Astrocyte (in vitro differentiated cells and primary cell): ENCODE results near the gene PLPP3.

ENCODE experiments used
- CTCF ChIP-seq: IDR thresholded peaks from 2 replicates; pipeline ENCODE4 v1.5.1; 2011; ENCODE audit warnings: low read depth, mild to moderate bottlenecking, inconsistent platforms, low read length, moderate library complexity; ENCODE audit not compliant: insufficient read depth
- EZH2 ChIP-seq: IDR thresholded peaks from 2 replicates; pipeline ENCODE4 v1.6.1; 2012; ENCODE audit warnings: mild to moderate bottlenecking, low read length, inconsistent platforms; ENCODE audit not compliant: insufficient read depth

- TF ChIP-seq CTCF (no peak), EZH2 (no peak)
These were observed 56.7 kb downstream of the PLPP3 start for GRCh38 chr1:56522680-56523079.
